Prostate gland (tissue), 2 donors: ENCODE data around the gene CAP2. TPM values are rescaled to one million over a fixed set of nuclear protein-coding genes. Genes with fewer than 3 reads are reported as not detected.

Experiments used
- DNase-seq: peaks from one replicate; pipeline ENCODE4 v3.0.0-alpha.2; 2019; ENCODE audit warnings: low spot score
- H3K27ac ChIP-seq, 2 donors: fragments of 200-600 bp; sonication (generic); 2 replicates each; pipeline ENCODE4 v1.5.1; 2017 to 2019
- H3K27me3 ChIP-seq: fragments of 200-600 bp; sonication (generic); replicated peaks from 2 replicates; pipeline ENCODE4 v1.5.1; 2019; ENCODE audit not compliant: insufficient read depth
- H3K36me3 ChIP-seq, 2 donors: fragments of 200-600 bp; sonication (generic); 1 replicate in 1 of 2; 2 replicates in 1 of 2; pipeline versions ENCODE4 v1.5.1 to v1.8.1; 2017 to 2019
- H3K4me1 ChIP-seq: fragments of 200-600 bp; sonication (generic); replicated peaks from 2 replicates; pipeline ENCODE4 v1.5.1; 2019
- H3K4me3 ChIP-seq, 2 donors: fragments of 200-600 bp; sonication (generic); 2 replicates each; pipeline ENCODE4 v1.5.1; 2017 to 2019
- H3K9me3 ChIP-seq: fragments of 200-600 bp; sonication (generic); 2 replicates; pipeline ENCODE4 v1.5.1; 2017
- CTCF ChIP-seq, 4 experiments: fragments of 200-600 bp in 2 of 4; fragments of 450-650 bp in 2 of 4; sonication (generic) in 2 of 4; IDR thresholded peaks; 1 replicate in 3 of 4; 2 replicates in 1 of 4; pipeline ENCODE4 v1.5.1; 2016 to 2019; ENCODE audit warnings: antibody characterized with exemption in 4 of 4, mild to moderate bottlenecking in 2 of 4, moderate library complexity in 2 of 4
- POLR2A ChIP-seq: fragments of 450-650 bp; IDR thresholded peaks from one replicate; pipeline ENCODE4 v1.6.1; 2016; ENCODE audit warnings: antibody characterized with exemption, mild to moderate bottlenecking
- POLR2AphosphoS5 ChIP-seq: sonication (generic); formaldehyde crosslinking; IDR thresholded peaks from one replicate; pipeline ENCODE4 v1.6.1; 2017; ENCODE audit warnings: antibody characterized with exemption
- WGBS: methylation state at CpG from one replicate; pipeline ENCODE4 v1.1.5; 2018; 5-methylcytosine and 5-hydroxymethylcytosine counted together
- intact Hi-C: fragments of 100-400 bp; cut with DNase I; formaldehyde crosslinking; loops from one replicate; pipeline ENCODE4 v1.14.2; 2022
- total RNA-seq, 2 donors: library from RNA; depleted of rRNA; stranded (reverse); fragments of >200 nt; gene quantifications; one replicate each; pipeline ENCODE4 v1.1.0, GENCODE V29; 2016

Gene CAP2
- total RNA-seq, 2 donors from 2014 or later: 8.7 to 10.0 TPM

GRCh38 chr6:17361013-17361412 is 32.4 kb upstream of the CAP2 start:
- WGBS: 53% methylated on average over 3 of the region's 3 CpGs
- Histone ChIP-seq H3K4me3 (no peak overlapping the region), H3K9me3 (no peaks in the 10 kb centered on the region), H3K36me3 (no peaks in the 10 kb centered on the region), H3K27me3 (no peaks in the 10 kb centered on the region), H3K4me1 (no peaks in the 10 kb centered on the region), H3K27ac (no peak overlapping the region)
- DNase-seq: no peak
- intact Hi-C loops: no loop called here
- TF ChIP-seq POLR2A (no peak), CTCF (IDR thresholded peaks at IDR 0.05) (no peak), POLR2AphosphoS5 (no peak)

- intact Hi-C loops: no loop called here
- no peak for DNase-seq
- no peak for TF ChIP-seq POLR2AphosphoS5
- TF ChIP-seq CTCF (IDR thresholded peaks at IDR 0.05): no peak
- TF ChIP-seq POLR2A: no peak
- H3K9me3 ChIP-seq: no peaks in the 10 kb centered on the region
- no peak overlapping the region for H3K27ac ChIP-seq
- no peaks in the 10 kb centered on the region for H3K4me1 ChIP-seq
- H3K4me3 ChIP-seq: no peak overlapping the region
- no peaks in the 10 kb centered on the region for H3K27me3 ChIP-seq
- H3K36me3 ChIP-seq: no peaks in the 10 kb centered on the region
Observed at GRCh38 chr6:17365961-17366360, 27.4 kb upstream of the CAP2 start.

- no peak for DNase-seq
- no peaks in the 10 kb centered on the region for H3K9me3 ChIP-seq
- no peak for TF ChIP-seq POLR2AphosphoS5
- no peak for TF ChIP-seq POLR2A
- TF ChIP-seq CTCF (IDR thresholded peaks at IDR 0.05): no peak
- H3K36me3 ChIP-seq: no peaks in the 10 kb centered on the region
- no peak overlapping the region for H3K4me3 ChIP-seq
- no peak overlapping the region for H3K27ac ChIP-seq
- intact Hi-C loops: no loop called here
- no peaks in the 10 kb centered on the region for H3K27me3 ChIP-seq
- 100% methylated on average over 1 of the region's 1 CpG for WGBS
- H3K4me1 ChIP-seq: no peaks in the 10 kb centered on the region
Observed at GRCh38 chr6:17367868-17368267, 25.5 kb upstream of the CAP2 start.

GRCh38 chr6:17381424-17382147 is 11.8 kb upstream of the CAP2 start:
- no peak overlapping the region for H3K27ac ChIP-seq
- no peak for TF ChIP-seq CTCF (IDR thresholded peaks at IDR 0.05)
- no peak for TF ChIP-seq POLR2A
- no peak for TF ChIP-seq POLR2AphosphoS5
- H3K27me3 ChIP-seq: no peaks in the 10 kb centered on the region
- no peak overlapping the region for H3K4me3 ChIP-seq
- 82% methylated on average over 7 of the region's 7 CpGs for WGBS
- no peaks in the 10 kb centered on the region for H3K9me3 ChIP-seq
- no peaks in the 10 kb centered on the region for H3K36me3 ChIP-seq
- no peak for DNase-seq
- intact Hi-C loops: no loop called here
- H3K4me1 ChIP-seq: no peaks in the 10 kb centered on the region

GRCh38 chr6:17385660-17386059 is 7.7 kb upstream of the CAP2 start:
- no peak overlapping the region for H3K4me3 ChIP-seq

More at GRCh38 chr6:17385660-17386059, 7.7 kb upstream of the CAP2 start:
- TF ChIP-seq POLR2A: no peak
- no peak for TF ChIP-seq CTCF (IDR thresholded peaks at IDR 0.05)
- TF ChIP-seq POLR2AphosphoS5: no peak
- intact Hi-C loops: no loop called here
- Histone ChIP-seq H3K27ac (no peak overlapping the region), H3K9me3 (no peaks in the 10 kb centered on the region), H3K36me3 (no peaks in the 10 kb centered on the region), H3K4me1 (no peaks in the 10 kb centered on the region), H3K27me3 (no peaks in the 10 kb centered on the region)
- 75% methylated on average over 7 of the region's 7 CpGs for WGBS
- no peak for DNase-seq
